ENCODE results near the gene LRRC4.
A peak's percentile ranks its signal among the peaks of the same experiment; 100 is the strongest.

Gene LRRC4, protein sequence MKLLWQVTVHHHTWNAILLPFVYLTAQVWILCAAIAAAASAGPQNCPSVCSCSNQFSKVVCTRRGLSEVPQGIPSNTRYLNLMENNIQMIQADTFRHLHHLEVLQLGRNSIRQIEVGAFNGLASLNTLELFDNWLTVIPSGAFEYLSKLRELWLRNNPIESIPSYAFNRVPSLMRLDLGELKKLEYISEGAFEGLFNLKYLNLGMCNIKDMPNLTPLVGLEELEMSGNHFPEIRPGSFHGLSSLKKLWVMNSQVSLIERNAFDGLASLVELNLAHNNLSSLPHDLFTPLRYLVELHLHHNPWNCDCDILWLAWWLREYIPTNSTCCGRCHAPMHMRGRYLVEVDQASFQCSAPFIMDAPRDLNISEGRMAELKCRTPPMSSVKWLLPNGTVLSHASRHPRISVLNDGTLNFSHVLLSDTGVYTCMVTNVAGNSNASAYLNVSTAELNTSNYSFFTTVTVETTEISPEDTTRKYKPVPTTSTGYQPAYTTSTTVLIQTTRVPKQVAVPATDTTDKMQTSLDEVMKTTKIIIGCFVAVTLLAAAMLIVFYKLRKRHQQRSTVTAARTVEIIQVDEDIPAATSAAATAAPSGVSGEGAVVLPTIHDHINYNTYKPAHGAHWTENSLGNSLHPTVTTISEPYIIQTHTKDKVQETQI

DNA sequence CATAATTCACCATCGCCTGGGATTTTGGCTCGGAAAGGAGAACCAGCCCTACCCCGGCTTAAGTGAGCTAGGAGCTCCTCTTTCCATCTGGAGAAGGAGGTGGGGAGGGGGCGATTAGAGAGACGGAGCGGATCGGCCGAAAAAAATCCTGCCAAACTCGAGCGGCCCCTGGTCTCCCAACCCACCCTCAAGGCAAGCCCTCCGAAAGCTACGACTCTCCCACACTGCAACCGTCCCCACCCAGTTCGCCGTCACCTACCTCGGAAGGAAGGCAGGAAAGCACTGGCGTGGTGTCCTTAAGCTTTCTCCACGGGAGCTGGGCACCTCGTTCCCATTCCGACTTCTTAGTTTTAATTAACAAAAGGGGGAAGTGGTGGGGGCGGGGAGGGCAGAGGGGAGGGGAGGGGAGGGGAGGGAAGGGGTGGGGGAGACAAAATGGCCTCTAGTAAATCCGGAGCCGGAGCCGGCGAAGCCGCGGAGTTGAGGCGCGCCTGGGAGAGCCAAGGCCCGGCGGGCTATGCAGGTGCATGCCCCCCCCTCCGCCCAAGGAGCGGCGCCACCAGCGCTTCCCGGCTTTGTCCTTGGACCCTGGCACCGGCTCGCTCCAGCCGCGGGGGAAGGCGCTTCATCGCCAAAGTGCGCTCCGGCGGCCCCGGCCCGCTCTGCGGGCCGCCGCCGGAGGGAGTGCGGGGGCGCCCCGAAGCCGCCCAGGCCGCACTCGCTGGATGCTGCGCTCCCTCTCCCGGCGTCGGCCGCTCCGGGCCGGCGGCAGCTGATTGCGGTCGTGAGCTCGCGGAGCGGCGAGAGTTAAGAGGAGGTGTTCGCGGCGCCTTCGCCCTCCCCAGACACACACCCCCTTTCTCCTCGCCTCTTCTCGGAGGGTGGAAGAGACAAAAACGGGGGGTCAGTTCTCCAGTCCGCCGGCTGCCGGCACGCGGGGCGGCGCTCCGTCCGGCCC is at the start of gene LRRC4:
Gene LRRC4 (minus strand): TSS at position 784 of the 958 bp plus-strand sequence. CDS start 797 bp downstream, outside the sequence.
- DNase-seq, result peak; percentile 56

DNA sequence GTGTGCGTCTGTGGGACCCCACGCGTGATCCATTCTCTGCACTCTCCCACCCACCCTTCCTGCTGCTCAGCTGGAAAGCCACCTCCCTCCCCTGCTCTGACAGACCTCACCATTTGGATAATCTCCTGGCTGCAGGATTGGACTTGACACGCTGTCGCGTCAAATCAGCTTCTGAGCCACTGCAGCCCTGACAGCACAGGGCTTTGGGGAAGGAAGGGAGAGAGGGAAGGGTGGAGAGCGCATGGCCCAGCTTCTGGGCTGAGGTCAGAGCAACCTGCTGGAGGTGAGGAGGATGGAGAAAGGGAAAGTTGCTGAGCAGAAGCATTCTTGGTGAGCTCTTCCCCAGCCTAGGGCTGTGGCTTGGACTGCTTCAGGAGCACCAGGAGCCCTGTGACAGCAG is 48.9 kb upstream of the LRRC4 start:
- DNase-seq, result no peak

DNA sequence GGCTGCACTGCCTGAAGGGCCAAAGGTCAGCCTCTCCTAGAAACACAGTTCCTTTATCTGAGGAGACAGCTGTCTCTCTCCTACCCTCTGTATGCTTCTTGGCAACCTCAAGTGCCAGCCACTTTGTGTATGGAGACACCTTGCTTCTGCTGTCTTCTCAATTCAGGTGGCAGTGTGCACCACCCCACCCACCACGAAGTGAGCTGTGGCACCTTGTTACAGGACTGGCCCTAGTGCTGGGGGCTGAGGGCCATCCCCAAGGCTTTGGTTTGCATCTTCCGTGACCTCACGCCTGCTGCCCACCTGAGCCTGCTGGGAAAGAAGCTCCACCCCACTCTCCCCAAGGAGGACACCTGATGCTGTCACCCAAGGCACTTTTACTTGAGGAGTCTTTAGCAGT is 47.1 kb upstream of the LRRC4 start:
- DNase-seq, result no peak

GRCh38 chr7:128076796-128077271 is 45.6 kb upstream of the LRRC4 start:
- peak; percentile 73 for DNase-seq

DNA sequence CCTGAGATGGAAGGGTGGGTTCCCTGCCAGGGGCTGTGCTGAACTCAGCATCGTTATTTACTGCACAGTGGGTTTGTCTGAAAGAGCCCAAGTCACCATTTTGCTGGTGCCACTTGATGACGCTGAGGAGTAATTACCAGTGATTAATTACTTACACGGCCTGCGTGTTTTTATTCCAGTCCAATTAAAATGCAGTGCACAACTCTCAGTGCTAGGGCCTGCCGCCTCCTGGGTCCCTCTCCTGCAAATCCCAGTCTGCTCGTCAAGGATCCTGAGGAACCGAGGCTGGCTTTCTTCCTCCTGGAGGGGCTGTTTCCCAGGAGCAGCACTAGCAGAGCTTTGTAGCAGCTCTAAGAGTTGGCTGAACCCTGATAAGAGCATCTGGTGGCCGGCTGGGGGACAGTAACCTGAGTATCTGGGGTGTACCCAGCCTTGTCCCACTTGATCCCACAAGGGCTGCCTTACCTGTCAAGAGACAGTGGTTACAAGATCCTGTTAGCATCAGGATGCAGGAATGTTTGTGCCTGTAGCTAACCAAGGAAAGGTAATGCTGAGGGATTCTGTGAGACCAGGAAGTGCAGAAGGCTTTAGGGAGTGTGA is 45.1 kb upstream of the LRRC4 start:
- DNase-seq, result no peak

- no peak for DNase-seq
Observed at GRCh38 chr7:128075242-128076095, 44.2 kb upstream of the LRRC4 start.

- DNase-seq, result no peak
Observed at GRCh38 chr7:128074736-128075135, 43.5 kb upstream of the LRRC4 start.

GRCh38 chr7:128074336-128074735 is 43.1 kb upstream of the LRRC4 start:
- no peak for DNase-seq

DNA sequence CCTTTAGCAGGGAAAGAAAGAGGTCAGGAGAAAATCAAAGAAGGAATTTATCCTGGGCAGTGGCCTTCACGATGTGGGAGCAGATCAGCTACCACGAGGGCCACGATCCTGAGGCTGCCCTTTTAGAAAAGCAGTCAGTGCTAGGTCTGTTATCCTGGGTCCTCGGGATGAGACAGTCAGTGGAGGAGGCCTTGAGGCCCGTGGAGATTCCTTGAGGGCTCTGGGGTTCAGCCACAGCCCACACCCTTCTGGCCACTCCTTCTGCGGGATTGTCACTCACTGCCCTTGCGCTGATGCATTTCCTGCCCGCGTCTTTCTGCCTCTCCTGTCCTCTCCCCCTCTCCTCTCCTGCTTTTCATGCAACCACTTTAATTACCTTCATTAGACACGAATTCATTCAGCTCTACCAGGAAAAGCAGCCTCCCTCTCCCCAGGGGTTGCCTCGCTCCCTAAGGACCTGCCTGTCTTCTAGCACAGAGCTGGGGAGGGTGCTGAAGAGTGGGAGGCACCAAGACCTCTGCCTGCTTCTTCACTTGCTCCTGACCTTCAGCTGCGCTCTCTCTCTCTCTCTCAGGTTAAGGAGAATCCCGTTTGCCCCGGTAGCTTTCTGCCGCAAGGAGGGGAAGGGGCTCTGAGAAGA is 42.6 kb upstream of the LRRC4 start:
- DNase-seq, result no peak

DNA sequence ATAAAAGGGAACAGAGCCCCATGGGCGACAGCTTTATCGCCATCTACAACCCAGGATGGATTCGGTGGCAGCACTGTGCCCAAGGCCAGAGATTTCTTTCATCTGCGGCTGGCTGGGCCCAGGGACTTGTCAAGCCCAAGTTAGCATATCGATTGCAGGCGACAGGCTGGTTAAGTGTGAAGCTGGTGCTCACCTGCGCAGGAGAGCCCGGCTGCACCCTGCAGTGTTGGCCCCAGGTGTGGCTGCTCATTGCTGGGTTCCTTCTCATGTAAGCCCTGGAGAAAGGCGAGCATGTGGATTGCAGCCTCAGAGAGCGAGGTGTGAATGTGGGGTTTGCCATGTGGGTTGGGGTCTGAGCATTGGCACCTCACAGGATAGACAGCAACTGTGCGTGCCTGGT is 40.6 kb upstream of the LRRC4 start:
- DNase-seq, result no peak

DNA sequence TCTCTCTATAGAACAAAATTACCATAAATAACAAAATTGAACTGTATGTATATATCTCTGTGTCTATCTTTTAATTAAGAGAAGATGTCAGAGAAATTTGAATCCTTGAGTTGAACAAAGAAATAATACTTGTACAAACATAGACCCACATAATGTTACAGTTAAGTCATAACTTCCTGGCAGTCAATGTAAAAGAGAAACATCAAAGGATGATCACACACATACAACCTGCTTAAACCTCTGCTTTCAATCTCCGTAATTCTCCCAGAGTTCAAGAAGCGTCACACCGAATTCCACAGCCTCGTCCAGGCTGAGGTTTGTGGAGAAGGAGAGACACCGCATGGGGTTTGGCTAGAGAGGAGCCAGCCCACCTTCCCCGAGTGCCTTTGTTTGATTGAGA is 40.1 kb upstream of the LRRC4 start:
- no peak for DNase-seq

DNA sequence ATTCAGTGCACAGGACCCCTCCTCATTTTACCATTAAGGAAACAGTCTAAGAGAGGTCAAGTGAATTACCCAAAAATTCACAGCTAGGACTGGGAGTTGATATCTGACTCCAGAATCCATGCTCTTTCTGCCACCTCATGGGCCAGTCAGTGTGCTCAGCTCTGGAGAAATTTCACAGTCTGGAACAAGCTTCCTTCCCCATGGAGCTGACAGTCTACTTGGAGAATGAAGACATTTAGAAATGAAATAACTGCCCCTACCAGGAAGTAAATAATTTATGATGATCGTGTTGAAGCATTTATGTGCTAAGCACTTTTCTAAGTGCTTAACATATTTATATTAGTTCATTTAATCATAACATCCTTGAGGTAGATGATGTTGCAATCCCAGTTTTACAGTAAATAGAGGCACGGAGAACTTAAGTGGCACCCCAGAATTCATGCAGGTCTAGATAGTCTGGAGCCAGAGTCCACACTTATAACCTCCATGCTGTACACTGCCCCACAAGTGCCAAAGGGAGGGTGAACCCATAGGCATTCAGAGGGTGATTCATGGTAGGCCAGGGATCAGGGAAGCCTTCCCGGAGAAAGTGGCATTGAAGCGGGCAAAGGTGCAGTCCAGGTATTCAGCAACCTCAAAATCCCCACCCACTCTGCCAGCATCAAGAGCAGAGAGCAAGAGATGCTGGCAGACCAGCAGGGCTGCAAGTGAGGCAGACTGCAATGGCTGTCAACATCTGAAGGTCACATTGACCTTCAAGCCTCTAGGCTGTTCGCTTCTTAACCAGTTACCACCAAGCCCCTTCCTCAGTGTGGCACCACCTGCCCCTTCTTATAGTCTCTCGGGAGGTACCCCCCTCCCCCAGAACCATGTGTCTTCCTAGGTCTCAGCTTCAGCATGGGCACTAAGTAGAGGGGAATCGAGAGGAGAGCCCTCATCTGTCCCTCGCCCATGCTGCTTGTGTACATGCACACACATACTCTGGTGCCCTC is 38.4 kb upstream of the LRRC4 start:
- DNase-seq, result no peak

- DNase-seq, result no peak
Observed at GRCh38 chr7:128068785-128069184, 37.5 kb upstream of the LRRC4 start.

DNA sequence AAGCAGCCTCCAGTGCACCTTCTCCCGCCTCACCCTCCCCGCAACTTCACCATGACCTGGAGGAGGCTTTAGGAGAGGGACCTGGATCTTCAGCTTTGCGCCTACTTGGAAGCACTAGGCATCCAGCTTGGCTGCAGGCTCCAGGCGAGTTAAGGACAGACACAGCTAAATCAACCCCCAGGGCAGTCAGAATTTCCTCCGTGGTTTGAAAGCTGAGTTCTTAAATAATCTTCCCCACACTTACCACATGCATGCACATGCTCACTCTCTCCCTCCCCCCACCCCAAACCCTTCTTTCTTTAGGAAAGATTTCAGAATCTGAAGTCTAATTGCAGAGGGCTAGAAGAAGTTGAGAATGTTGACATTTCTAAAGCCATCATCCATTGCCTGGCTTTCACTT is 36.7 kb upstream of the LRRC4 start:
- no peak for DNase-seq

DNA sequence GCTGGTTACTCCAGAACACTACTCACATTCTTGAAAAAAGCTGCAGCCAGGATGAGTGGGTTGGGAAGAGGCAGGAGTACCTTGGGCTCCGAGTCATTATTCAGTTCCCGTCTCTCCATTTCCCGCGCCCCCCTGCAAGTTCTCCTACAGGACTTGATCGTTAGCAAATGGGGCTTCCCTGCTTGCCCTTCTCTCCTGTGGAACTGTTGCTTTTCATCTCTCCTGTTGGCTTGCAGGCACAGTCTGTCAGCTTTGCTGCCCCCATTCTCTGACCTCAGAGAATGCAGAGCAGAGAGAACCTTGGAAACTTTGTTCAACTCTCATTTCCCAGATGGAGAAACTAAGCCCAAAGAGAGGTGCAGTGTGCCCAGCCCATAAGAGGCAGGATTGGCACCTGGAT is 35.6 kb upstream of the LRRC4 start:
- DNase-seq, result no peak

- DNase-seq, result no peak
Observed at GRCh38 chr7:128066395-128066794, 35.2 kb upstream of the LRRC4 start.

- no peak for DNase-seq
Observed at GRCh38 chr7:128065872-128066271, 34.6 kb upstream of the LRRC4 start.

- no peak for DNase-seq
Observed at GRCh38 chr7:128063088-128063487, 31.9 kb upstream of the LRRC4 start.

DNA sequence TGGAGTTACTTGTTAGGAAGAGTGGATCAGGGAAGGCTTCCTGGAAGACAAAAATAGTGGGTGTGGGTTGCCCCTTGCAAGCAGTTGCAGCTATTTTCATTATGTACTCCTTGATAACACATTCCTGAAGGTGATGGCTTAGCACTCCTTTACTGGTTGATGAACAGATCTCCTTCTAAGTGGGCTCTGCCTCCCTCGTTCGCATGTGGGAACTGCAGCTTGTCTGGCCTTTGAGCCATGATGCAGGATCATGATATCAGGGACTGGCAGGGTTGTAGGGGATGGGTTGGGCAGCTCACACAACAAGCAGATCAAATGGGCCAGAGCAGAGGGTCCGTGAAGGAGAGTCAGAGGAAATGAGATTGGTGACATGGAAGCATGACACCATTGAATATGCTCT is 28.8 kb upstream of the LRRC4 start:
- DNase-seq, result no peak

Measured in left hindlimb (tissue), 1 donor.